Vagina (tissue), 2 donors: Measurements from ENCODE around the gene RUFY3. TPM values are rescaled to one million over a fixed set of nuclear protein-coding genes. Genes with fewer than 3 reads are reported as not detected.
A peak's percentile ranks its signal among the peaks of the same experiment; 100 is the strongest.

Experiments used
- DNase-seq, 2 donors: peaks; one replicate each; pipeline ENCODE4 v3.0.0-alpha.2; 2017; ENCODE audit errors: extremely low spot score in 2 of 2
- H3K27ac ChIP-seq: fragments of 200-600 bp; sonication (generic); one replicate; pipeline ENCODE4 v1.5.1; 2019
- H3K27me3 ChIP-seq: fragments of 200-600 bp; sonication (generic); one replicate; pipeline ENCODE4 v1.5.1; 2019
- H3K36me3 ChIP-seq, 2 donors: fragments of 200-600 bp; sonication (generic); one replicate each; pipeline ENCODE4 v1.5.1; 2017 to 2019
- H3K4me1 ChIP-seq: fragments of 200-600 bp; sonication (generic); one replicate; pipeline ENCODE4 v1.5.1; 2019
- H3K4me3 ChIP-seq, 2 donors: fragments of 200-600 bp; sonication (generic); 1 replicate in 1 of 2; 2 replicates in 1 of 2; pipeline ENCODE4 v1.5.1; 2016 to 2019
- H3K9me3 ChIP-seq: fragments of 200-600 bp; sonication (generic); one replicate; pipeline ENCODE4 v1.5.1; 2019
- POLR2A ChIP-seq, 2 donors: fragments of 450-650 bp; IDR thresholded peaks; one replicate each; pipeline ENCODE4 v1.6.1; 2017; ENCODE audit warnings: antibody characterized with exemption in 2 of 2, mild to moderate bottlenecking in 2 of 2, moderate library complexity in 2 of 2
- POLR2AphosphoS5 ChIP-seq, 2 donors: sonication (generic); formaldehyde crosslinking; IDR thresholded peaks; one replicate each; pipeline ENCODE4 v1.9.0; 2017; ENCODE audit warnings: antibody characterized with exemption in 2 of 2, mild to moderate bottlenecking in 2 of 2, low read depth in 1 of 2; ENCODE audit not compliant: insufficient read depth in 1 of 2
- intact Hi-C: fragments of 100-400 bp; cut with DNase I; formaldehyde crosslinking; loops from one replicate; pipeline ENCODE4 v1.15.1; 2023
- total RNA-seq: library from RNA; depleted of rRNA; stranded (reverse); fragments of >200 nt; gene quantifications from one replicate; pipeline ENCODE4 v1.2.3, GENCODE V29; 2016
- TF ChIP-seq, protein P1 (sequence below), 3 experiments: fragments of 450-650 bp in 2 of 3; fragments of 200-600 bp in 1 of 3; sonication (generic) in 1 of 3; IDR thresholded peaks; one replicate each; pipeline ENCODE4 v1.5.1; 2017 to 2019; ENCODE audit warnings: antibody characterized with exemption in 3 of 3, mild to moderate bottlenecking in 2 of 3, moderate library complexity in 2 of 3

The RUFY3 gene
- total RNA-seq, 1 donor from 2014 or later, result 71.2 TPM

DNA sequence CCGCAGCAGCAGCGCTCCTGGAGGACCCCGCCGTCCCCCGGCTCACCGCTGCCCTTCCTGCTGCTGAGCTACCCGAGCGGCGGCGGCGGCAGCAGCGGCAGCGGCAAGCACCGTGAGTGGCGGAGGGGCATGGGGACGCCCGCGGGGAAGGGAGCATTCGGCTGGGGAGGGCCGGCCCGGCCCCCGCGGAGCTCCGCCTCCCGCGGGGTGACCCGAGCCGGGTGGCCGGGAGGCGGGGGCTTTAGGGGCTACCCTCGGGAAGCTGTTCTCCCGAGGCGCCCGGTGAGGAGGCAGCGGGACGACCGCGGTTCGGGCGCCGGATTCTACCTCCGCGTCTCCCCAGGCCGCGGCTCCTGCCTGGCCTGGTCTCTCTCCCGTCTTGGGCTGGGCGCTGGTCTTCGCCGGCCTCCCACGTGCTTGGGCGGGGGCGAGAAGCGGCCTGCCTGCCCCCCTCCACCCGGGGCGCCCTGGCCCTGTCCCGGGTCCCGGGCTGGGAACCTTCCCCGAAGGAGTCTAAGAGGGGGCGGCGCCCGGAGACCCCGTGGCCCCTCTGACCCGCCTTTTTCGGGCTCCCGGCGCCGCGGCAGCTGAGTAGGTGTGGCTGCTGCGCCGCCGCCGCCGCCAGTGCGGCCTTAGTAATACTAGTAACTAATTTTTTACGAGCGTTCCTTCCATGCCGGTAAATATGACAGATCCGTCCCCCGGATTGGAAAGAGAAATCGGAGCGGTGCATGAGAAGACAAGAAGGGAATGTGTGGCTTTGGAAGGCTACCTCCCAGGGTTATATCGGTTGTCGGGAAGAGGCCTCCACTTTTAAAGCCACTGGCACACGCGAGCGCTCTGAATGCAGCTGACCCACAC, 16.4 kb upstream of the RUFY3 start:
- H3K4me3 ChIP-seq, result peak overlapping the region; percentile 64 to 81
- intact Hi-C loops, result no loop called here
- H3K9me3 ChIP-seq, result no peaks in the 10 kb centered on the region
- H3K4me1 ChIP-seq, result peaks cover 22% of the 10 kb centered on the region
- H3K27ac ChIP-seq, result peak overlapping the region; percentile 92
- H3K36me3 ChIP-seq, result no peaks in the 10 kb centered on the region
- no peak for DNase-seq
- no peaks in the 10 kb centered on the region for H3K27me3 ChIP-seq
- TF ChIP-seq, protein P1, sequence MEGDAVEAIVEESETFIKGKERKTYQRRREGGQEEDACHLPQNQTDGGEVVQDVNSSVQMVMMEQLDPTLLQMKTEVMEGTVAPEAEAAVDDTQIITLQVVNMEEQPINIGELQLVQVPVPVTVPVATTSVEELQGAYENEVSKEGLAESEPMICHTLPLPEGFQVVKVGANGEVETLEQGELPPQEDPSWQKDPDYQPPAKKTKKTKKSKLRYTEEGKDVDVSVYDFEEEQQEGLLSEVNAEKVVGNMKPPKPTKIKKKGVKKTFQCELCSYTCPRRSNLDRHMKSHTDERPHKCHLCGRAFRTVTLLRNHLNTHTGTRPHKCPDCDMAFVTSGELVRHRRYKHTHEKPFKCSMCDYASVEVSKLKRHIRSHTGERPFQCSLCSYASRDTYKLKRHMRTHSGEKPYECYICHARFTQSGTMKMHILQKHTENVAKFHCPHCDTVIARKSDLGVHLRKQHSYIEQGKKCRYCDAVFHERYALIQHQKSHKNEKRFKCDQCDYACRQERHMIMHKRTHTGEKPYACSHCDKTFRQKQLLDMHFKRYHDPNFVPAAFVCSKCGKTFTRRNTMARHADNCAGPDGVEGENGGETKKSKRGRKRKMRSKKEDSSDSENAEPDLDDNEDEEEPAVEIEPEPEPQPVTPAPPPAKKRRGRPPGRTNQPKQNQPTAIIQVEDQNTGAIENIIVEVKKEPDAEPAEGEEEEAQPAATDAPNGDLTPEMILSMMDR (IDR thresholded peaks at IDR 0.05), result no peak
- peak in 1 of 2 donors; percentile 80 for TF ChIP-seq POLR2AphosphoS5 (IDR thresholded peaks at IDR 0.05; ENCODE audit: insufficient read depth in 1 of 2, low read depth in 1 of 2)

DNA sequence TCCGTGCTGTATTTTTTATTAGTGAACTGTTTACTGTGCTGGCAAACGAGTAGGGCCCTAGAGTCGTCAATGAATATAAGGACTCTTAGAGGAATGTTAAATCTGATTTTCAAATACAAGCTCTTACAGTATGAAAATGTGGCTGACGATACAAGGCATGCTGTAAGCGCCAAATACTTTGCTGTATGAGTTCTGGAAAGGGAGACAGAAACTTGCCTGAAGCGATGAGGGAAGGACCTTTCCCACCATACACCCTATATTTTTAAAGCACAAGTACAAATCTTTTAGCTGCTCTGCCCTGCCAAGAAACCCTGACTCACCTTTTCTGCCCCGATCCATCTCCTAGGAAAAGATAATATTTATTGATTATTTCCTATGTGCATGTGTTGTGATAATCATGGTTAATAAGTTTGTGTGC, 15.7 kb upstream of the RUFY3 start:
- no peaks in the 10 kb centered on the region for H3K9me3 ChIP-seq
- intact Hi-C loops, result no loop called here
- peak overlapping the region; percentile 64 to 81 for H3K4me3 ChIP-seq
- H3K27me3 ChIP-seq, result no peaks in the 10 kb centered on the region
- DNase-seq, result no peak
- TF ChIP-seq, protein P1 (IDR thresholded peaks at IDR 0.05), result no peak
- TF ChIP-seq POLR2AphosphoS5 (IDR thresholded peaks at IDR 0.05; ENCODE audit: insufficient read depth in 1 of 2, low read depth in 1 of 2) (no peak), POLR2A (IDR thresholded peaks at IDR 0.05) (no peak)
- H3K4me1 ChIP-seq, result peaks cover 22% of the 10 kb centered on the region
- peak overlapping the region; percentile 92 for H3K27ac ChIP-seq
- no peaks in the 10 kb centered on the region for H3K36me3 ChIP-seq

DNA sequence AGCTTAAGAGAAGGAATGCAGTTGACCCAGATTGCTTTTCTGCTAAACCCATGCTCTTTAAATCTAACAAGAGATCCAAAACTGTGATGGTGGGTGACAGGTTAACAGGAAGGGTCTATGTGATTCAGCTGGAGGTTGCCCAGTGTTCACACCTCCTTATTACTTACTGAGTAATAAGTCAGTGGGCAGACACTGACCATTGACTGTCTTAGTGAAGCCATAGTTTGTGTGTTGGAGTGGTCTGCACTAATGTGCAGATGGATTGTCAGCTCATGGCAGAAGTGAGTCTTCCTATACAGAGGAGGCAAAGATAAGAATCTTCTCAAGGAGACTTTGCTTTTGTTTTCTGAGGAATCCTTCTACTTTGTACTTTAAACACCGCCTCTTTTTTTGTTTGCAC, 15.2 kb upstream of the RUFY3 start:
- H3K4me3 ChIP-seq, result peak overlapping the region; percentile 64 to 81
- H3K27me3 ChIP-seq, result no peaks in the 10 kb centered on the region
- TF ChIP-seq, protein P1 (IDR thresholded peaks at IDR 0.05), result no peak
- no peak for TF ChIP-seq POLR2AphosphoS5 (IDR thresholded peaks at IDR 0.05; ENCODE audit: insufficient read depth in 1 of 2, low read depth in 1 of 2)
- no peak for TF ChIP-seq POLR2A (IDR thresholded peaks at IDR 0.05)
- H3K9me3 ChIP-seq, result no peaks in the 10 kb centered on the region
- peaks cover 22% of the 10 kb centered on the region for H3K4me1 ChIP-seq
- H3K27ac ChIP-seq, result peak overlapping the region; percentile 92
- no peaks in the 10 kb centered on the region for H3K36me3 ChIP-seq
- DNase-seq, result no peak
- intact Hi-C loops, result no loop called here

DNA sequence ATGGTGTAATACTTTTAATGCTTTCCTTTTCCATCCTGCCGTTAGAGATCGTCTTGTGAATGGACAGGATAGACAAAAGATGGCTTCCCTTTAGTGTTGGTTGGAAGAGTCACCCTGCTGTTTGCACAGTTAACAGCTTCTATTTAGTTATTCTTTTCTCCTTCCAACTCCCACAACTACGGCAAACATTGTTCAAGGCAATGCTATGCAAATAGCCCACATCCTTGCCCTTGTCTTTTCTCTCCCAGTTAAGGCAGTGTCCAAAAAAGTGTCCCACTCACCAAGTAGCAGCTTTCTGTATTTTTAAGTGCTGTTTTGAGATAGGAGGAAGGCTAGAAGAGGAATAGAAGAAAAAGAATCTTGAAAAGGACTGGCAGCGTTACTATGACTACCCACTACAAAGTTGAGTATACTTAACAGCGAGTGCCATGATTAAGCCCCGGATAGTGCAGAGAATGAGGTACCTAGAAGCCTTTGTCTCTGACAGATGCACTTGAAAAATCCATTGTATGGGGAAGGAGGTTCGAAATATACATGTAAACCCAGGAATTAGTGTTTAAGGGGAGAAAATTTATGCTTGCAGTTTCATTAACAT, 12.1 kb upstream of the RUFY3 start:
- intact Hi-C loops, result no loop called here
- H3K27ac ChIP-seq, result no peak overlapping the region
- H3K4me1 ChIP-seq, result peaks cover 17% of the 10 kb centered on the region

DNA sequence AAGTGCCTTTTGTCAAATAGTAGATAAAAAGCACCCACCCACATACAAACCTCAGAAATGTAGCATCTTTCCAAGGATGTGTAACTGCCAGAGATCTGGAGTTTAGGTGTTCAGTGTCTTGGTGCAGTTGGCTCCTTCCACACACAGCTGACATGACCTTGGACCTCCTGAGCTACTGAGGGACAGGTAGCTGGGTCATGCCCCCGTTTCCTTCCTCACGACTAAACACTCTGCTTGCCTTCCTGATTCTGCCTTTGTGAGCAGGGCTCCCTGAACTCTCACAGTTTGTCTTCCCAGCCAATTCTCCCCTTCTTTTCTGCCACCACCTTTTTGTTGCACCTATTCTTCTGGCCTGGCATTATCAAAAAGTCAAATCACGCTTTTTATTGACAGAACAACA, 10.2 kb upstream of the RUFY3 start:
- no peak overlapping the region for H3K27ac ChIP-seq
- TF ChIP-seq, protein P1 (IDR thresholded peaks at IDR 0.05), result no peak
- TF ChIP-seq POLR2A (IDR thresholded peaks at IDR 0.05) (no peak), POLR2AphosphoS5 (IDR thresholded peaks at IDR 0.05; ENCODE audit: insufficient read depth in 1 of 2, low read depth in 1 of 2) (no peak)

More for the DNA sequence above, 12.1 kb upstream of the RUFY3 start:
- Histone ChIP-seq H3K27me3 (no peaks in the 10 kb centered on the region), H3K36me3 (no peaks in the 10 kb centered on the region), H3K9me3 (no peaks in the 10 kb centered on the region), H3K4me3 (no peak overlapping the region)
- DNase-seq, result no peak
- TF ChIP-seq POLR2A (IDR thresholded peaks at IDR 0.05), result no peak

More for the DNA sequence above, 10.2 kb upstream of the RUFY3 start:
- Histone ChIP-seq H3K9me3 (no peaks in the 10 kb centered on the region), H3K36me3 (no peaks in the 10 kb centered on the region), H3K4me1 (peaks cover 10% of the 10 kb centered on the region), H3K4me3 (no peak overlapping the region), H3K27me3 (no peaks in the 10 kb centered on the region)
- no peak for DNase-seq
- intact Hi-C loops, result no loop called here
